GM18505 (cell line): ENCODE results near the gene FIBCD1.

Experiments
- ATAC-seq: cut with Tn5 transposase; IDR thresholded peaks from one replicate; pipeline ENCODE4 v1.9.1; 2021; ENCODE audit not compliant: unreplicated experiment
- POLR2A ChIP-seq: IDR thresholded peaks from 4 replicates; pipeline ENCODE4 v1.6.1; 2011; ENCODE audit warnings: borderline replicate concordance; ENCODE audit not compliant: insufficient read depth, insufficient read length; ENCODE audit errors: extremely low read depth

FIBCD1 gene

DNA sequence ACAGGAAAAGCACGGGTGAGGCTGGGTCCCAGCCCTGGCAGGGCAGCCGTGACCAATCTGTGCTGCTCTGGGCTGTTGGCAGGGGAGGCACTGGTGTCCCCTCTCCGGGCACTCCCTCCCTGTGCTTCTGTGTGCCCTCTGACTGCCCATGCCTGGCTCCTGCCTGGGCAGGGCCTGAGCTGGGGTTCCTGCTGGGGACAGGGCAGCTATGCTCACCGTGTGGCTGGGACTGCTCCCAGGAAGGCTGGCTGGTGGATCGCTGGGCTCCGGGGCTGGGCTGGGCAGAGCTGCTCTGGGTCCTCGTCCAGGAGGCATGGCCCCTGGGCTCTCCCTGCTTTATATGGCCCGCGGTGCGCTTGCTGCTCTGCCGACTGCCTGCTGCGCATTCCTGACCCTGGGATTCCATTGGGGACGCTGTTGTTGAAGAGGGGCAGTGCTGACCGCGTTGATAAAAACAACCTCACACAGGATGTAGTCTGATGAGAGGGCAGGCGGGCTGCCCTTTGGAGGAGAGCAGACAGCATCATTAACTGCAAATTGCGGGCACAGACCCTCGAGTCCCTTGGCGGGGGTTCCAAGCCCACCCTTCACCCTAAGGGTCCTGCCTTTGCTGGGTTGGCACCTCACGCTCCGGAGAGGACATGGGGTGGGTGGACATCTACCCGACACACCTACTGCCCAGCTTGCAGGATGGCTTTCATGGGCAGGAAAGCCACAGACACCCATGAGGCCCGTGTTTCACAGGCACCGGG lies 43.4 kb downstream of the FIBCD1 start:
- ATAC-seq: no peak
- TF ChIP-seq POLR2A: no peak

DNA sequence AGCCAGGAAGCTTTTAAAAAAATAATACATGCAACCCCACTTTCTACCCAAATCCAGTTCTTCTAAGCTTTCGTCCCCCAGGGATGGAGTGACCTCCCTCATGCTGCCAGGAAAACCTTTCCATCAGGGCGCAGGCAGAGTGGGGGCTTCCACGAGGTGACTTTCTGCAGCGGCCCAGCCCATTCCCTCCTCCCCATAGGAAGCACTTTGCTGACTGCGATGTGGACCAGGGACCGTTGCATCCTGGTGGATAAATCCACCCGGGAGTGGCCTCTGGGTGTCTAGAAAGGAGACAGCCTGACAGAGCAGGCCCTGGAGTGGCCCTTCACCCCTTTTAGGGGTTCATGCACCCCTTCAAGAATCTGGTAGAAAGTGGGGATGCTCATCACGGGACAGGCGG lies 44.0 kb downstream of the FIBCD1 start:
- no peak for TF ChIP-seq POLR2A

DNA sequence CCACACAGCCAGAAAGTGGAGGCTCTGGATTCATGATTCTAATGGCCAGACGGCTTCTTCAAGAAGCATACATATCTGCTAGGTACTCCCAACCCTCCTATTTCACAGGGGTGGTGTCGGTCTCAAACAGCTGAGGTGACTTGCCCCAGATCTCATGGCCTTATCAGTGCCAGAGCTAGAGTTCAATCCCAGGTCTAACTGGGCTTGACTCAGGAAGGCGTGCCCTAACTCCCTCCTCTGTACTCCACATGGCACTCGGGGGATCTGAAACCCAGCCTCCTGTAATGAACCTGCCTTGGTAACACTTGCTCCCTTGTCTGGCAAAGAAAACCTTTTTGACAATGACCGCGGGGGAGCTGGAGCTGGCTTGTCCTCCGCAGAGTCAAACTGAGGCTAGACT lies 44.5 kb downstream of the FIBCD1 start:
- no peak for TF ChIP-seq POLR2A
- no peak for ATAC-seq

More for the DNA sequence above, 44.0 kb downstream of the FIBCD1 start:
- ATAC-seq: no peak

DNA sequence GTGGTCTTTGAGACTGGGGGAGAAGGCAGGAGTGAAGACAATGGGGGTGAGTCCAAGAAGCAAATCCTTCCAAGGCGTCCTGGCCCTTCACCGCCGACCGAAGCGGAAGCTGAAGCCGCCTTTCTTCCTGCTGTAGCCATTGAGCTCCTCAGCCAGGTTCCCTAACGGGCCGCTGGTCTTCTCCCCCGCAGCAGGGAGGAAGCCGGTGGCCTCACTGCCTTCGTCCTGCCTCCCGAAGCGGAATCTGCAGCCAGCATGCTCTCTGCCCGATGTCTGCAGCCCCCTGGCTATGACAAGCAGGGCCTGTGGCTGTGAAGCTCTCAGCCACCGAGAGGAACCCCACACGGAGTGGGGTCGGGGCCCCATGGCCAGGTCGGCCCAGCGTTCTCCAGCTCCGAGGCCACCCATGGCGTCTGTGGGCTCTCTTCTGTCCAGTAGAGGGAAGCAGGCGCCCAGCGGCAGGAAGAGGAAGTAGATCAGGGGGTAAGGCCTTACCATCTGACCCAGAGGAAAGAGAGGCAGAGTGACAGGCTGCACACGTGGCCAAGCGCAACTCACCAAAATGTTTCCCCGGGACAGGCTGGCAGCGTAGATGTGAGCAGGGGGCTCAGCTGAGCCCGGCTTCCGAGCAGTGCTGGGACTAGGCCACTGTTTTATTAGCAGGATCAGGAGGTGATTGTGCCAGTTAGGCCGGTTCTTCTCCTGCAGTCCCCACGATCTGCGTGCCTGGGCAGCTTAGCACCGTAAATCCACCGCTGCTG lies 45.5 kb downstream of the FIBCD1 start:
- no peak for TF ChIP-seq POLR2A
- no peak for ATAC-seq

DNA sequence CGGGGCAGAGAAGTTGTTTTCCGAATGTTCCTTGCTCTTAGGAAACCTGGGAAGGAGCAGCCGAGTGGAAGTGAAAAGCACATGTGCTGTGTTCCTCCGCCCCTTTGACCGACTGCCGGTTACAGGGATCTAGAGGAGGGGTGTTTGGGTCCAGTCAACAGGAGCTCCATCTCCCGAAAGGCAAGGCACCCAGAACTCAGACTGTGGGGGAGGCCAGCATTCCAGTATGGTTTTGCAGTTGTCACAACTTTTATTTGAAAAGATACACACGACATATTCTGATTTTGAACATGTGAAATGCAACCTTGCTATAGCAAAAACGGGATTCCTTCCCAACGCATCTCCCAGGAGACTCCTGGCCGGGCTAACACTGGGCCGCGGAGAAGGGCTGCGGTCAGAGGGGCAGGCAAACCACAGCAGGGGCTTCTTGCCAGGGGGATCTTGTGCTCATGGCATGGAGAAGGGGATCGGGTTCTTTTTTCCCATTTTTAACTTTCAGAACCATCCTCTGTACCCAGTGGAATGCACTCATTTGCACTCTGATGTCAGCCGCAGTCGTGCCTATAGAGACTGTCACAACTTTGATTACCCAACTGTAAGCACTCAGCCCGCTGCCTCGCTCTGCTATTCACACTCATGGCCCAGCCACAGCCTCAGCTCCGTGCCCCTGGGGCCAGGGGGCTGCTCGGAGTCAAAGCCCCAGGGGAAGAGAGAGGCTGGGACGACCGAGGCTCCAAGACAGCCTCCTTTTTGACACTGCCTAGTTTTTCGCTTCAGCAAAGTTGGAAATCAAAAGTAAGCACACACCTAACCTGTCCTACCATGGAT lies 46.4 kb downstream of the FIBCD1 start:
- no peak for TF ChIP-seq POLR2A
- ATAC-seq: no peak

DNA sequence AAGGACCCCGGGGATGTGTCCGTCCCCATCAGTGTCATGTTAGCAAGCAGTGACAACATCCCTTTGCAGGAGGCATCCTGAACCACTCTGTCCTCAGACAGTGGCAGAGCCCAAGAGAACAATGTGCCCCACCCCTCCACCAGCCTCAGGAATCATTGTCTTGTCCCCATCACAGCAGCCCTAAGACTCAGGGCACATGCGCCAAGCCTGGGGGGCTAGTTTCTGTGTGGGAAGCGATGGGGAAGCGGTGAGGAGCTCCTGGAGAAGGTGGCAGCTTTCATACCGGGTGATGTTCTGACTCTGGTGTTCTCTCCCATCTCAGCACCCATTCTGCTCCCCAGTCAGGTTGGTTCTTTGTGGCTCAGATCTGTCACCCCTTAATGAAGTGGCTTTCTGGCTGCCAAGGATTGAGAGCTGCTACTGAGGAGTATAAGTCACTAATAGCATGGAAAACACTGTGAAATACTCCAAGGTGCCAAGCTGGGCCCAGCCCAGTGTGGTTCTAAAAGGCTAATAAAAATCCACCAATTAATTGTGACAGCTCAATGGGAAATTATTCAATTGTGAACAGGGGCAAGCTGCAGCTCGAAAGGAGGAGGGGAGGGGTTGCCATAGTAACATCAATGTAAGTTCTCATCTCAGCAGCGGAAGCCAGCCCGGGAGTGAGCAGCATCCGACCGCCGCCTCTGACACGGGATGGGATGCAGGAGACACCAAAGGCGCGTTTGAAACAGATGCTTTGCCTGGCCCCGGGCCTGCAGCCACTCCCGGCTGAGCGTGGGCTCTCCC lies 47.2 kb downstream of the FIBCD1 start:
- no peak for TF ChIP-seq POLR2A
- ATAC-seq: no peak

DNA sequence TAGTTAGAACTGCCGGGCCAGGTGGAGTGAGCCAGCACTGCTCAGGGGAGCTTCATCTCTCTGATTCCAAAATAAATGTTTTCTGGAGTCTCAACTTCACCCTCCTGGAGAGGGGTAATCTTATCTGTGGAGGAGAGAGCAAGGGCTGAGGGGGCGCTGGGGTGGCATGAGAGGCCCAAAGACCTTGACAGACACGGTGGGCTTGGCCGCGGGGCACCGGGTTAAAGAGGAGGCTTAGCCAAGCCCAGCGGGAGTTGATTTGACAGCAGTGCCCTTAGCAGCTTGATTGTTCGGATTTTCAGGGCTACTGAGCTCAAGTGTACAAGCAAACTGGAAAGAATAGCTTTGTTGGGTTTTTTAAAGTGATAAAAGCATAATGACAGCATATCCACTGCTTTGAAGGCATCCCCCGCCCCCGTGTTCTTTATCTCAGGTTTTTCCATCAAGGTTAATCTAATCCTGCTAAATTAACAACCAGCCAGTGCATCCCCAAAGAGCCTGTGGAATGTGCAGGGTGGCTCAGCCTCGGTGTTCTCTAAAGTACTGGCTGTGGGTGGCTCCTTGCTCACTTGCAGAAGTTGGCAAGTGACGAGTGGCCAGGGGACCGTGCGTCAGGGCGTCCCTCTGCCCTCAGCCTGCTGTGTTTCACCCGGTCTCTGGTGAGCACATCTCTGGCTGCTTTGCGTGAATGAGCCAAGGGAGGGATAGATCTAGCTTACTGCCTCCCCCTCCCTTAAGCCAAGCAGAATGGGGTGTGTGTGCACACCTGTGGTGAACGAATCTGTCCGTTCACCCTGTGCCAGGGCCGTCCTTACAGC lies 48.0 kb downstream of the FIBCD1 start:
- no peak for TF ChIP-seq POLR2A
- ATAC-seq: no peak

DNA sequence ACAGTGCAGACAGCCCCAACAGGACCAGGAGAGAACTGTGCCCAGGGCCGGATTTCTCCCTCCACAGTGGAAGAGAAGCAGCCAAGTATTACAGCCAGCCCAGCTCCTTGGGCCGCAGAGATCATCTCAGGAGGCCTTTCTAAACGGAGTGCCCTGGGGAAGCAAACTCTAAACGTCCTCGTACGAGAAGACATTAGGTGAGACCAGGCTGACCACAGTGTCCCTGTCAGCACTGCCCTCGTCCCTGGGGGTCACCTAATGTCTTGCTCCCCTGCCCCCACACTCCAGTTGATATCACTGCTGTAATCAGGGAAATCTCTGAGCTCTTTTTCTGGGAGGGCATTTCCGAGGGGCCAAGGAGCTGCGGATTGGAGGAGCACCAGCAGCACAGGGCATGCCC lies 48.9 kb downstream of the FIBCD1 start:
- no peak for TF ChIP-seq POLR2A
- ATAC-seq: no peak

DNA sequence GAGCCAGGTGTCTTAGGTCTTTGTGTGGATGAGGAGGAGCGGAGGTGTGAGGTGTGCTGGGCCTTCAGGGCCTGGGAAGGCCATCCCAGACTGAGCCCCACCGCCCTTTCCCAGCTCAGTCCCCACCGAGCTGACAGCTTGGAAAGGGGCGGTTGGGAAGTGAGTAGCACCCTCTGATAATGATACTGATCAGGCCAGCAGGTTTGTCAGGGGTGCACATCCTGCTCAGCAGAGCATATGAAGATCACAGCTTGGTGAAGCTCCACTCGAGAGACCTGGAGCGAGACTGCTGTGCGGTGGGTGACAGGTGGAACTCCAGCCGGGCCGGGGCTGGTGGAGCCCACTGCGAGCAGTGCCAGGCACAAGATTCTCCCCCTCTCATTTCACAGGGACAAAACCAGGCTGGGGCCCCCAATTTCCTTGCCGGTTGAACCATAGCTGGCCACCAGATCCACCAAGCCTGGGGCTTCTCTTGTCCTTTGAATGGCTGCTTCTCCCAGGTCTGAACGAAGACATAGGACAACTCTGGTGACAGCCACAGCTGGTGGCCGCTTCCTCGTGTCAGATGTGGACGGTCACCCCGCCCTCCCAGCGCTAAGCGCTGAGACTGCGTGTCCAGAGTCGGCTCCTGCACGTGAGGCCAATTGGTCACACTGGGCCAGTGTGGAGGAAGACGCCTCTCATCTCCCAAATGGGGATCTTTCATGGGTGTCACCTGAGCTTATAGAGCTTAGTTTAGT lies 50.7 kb downstream of the FIBCD1 start:
- ATAC-seq: no peak
- TF ChIP-seq POLR2A: no peak

DNA sequence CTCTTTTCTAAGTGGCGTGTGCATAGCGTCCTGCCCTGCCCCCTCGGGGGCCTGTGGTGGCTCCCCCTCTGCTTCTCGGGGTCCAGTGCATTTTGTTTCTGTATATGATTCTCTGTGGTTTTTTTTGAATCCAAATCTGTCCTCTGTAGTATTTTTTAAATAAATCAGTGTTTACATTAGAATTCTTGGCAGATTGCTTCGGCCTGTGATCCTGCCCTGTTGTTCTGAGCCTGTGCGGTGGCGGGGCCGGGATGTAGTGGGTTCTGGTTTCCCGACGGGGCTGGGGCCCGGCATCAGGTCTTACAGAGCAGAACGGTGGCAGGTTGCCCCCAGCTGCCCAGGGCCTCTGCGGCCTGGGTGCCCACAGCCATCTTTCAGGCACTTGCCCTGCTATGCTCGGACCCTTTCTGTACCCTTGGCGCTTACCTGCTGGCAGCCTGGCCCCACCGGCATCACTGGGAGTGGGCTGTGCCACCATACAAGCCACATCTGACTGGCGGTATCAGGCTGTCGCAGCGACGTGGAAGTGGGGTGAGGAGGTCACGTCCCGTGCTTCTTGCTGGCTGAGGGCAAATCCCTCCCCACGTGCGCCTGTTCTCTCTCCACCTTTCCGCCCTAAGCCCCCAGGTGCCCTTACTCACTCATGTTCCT lies 51.4 kb downstream of the FIBCD1 start:
- ATAC-seq: no peak

DNA sequence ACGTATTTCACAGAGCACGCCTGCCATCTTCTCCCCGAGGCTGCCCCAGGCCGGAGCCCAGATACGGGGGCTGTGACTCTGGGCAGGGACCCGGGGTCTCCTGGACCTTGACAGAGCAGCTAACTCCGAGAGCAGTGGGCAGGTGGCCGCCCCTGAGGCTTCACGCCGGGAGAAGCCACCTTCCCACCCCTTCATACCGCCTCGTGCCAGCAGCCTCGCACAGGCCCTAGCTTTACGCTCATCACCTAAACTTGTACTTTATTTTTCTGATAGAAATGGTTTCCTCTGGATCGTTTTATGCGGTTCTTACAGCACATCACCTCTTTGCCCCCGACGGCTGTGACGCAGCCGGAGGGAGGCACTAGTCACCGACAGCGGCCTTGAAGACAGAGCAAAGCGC lies 52.1 kb downstream of the FIBCD1 start:
- no peak for TF ChIP-seq POLR2A
- ATAC-seq: no peak

More for the DNA sequence above, 51.4 kb downstream of the FIBCD1 start:
- TF ChIP-seq POLR2A: no peak
